ENCODE data around the gene LAX1. TPM values are rescaled to one million over a fixed set of nuclear protein-coding genes. Genes with fewer than 3 reads are reported as not detected.

LAX1 gene, protein sequence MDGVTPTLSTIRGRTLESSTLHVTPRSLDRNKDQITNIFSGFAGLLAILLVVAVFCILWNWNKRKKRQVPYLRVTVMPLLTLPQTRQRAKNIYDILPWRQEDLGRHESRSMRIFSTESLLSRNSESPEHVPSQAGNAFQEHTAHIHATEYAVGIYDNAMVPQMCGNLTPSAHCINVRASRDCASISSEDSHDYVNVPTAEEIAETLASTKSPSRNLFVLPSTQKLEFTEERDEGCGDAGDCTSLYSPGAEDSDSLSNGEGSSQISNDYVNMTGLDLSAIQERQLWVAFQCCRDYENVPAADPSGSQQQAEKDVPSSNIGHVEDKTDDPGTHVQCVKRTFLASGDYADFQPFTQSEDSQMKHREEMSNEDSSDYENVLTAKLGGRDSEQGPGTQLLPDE
- polyA plus RNA-seq (2012; ENCODE audit: insufficient read length, low read depth): not detected

DNA sequence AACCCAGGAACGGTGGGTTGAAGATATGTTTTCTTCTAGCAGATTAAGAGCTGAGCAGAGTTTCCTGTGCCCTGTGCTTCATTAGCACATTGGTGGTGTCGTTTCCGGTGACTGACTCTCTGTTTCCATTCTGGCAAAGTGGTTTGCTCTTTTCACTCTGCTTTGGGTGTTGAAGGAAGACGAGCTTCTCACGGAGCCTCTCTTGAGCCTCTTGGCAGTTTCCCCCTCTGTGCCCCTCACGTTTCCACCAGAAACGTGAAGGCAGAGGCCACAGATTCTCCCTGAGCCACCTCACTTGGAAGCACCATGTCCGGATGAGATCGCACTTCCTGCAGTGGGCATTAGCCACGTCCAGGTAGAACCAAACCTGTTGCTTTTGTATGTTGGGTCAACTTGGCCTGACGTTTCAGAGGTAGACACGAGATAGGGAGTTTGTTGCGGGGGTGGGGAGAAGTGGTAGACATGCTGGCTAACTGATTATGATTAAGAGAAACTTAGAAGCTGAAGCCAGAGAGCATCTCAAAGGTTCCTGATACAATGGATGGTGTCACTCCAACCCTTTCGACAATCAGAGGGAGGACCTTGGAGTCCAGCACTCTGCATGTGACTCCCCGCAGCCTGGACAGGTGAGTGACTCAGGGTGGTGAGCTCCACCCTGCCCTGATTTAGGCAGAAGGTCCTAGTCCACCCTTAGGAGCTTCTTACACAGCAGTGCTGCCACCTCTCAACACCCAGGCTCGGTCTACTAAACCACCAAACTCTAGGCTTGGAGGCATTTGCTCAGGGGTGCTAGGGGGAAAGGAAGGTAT, at the start of gene LAX1:
Gene LAX1 (plus strand): TSS at position 155 of the 809 bp plus-strand sequence. CDS start 383 bp downstream, at position 538.
- TF ChIP-seq SIN3A (IDR thresholded peaks at IDR 0.05; ENCODE audit: borderline replicate concordance, insufficient read depth, low read length) (no peak), POLR2AphosphoS5 (IDR thresholded peaks at IDR 0.05; ENCODE audit: low read depth, low read length) (no peak)
- TF ChIP-seq, protein P1, sequence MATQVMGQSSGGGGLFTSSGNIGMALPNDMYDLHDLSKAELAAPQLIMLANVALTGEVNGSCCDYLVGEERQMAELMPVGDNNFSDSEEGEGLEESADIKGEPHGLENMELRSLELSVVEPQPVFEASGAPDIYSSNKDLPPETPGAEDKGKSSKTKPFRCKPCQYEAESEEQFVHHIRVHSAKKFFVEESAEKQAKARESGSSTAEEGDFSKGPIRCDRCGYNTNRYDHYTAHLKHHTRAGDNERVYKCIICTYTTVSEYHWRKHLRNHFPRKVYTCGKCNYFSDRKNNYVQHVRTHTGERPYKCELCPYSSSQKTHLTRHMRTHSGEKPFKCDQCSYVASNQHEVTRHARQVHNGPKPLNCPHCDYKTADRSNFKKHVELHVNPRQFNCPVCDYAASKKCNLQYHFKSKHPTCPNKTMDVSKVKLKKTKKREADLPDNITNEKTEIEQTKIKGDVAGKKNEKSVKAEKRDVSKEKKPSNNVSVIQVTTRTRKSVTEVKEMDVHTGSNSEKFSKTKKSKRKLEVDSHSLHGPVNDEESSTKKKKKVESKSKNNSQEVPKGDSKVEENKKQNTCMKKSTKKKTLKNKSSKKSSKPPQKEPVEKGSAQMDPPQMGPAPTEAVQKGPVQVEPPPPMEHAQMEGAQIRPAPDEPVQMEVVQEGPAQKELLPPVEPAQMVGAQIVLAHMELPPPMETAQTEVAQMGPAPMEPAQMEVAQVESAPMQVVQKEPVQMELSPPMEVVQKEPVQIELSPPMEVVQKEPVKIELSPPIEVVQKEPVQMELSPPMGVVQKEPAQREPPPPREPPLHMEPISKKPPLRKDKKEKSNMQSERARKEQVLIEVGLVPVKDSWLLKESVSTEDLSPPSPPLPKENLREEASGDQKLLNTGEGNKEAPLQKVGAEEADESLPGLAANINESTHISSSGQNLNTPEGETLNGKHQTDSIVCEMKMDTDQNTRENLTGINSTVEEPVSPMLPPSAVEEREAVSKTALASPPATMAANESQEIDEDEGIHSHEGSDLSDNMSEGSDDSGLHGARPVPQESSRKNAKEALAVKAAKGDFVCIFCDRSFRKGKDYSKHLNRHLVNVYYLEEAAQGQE (IDR thresholded peaks at IDR 0.05; ENCODE audit: insufficient read depth in 1 of 2, low read depth in 2 of 2, low read length in 2 of 2): no peak

DNA sequence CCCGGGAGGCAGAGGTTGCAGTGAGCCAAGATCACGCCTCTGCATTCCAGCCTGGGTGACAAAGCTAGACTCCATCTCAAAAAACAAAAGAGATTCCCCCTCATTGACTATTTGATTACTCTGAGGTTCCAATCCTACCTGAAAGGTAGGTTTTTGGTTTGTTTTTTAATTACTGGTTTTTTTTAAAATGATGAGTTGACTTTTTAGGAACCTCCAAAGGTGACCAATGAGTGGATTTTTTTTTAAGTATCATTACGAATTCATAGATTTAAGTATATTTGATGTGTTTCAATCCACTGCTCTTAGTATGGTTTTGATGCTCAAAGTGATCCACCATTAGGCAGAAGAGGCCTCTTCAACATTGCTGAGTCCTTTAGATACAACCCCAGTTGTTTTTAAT, 47.9 kb upstream of the LAX1 start:
- no peak for TF ChIP-seq FOXP2 (optimal IDR thresholded peaks at IDR 0.05; ENCODE audit: borderline replicate concordance, extremely low read depth, extremely low read length, insufficient read depth)

DNA sequence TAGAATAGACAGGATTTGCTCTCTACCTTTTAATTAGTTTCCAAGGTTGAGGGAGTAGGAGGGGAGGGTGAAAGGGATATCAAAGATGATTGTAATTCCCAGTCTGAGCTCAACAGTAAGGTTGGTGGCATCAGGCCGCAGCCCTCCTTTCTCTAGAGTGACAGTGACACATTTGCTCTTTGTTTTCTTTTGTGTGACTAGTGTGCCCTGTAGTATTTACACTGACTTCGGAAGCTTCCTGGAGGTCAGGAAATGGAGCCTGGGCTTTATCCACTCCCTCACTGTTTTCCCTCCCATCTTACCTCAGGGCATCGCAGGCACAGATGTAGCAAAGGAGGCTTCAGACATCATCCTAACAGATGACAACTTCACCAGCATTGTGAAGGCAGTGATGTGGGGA, 44.7 kb upstream of the LAX1 start:
- TF ChIP-seq SIN3A (IDR thresholded peaks at IDR 0.05; ENCODE audit: borderline replicate concordance, insufficient read depth, low read length) (no peak), POLR2AphosphoS5 (IDR thresholded peaks at IDR 0.05; ENCODE audit: low read depth, low read length) (no peak), TAF1 (IDR thresholded peaks at IDR 0.05; ENCODE audit: borderline replicate concordance, insufficient read depth, low read length) (no peak), FOXP2 (optimal IDR thresholded peaks at IDR 0.05; ENCODE audit: borderline replicate concordance, extremely low read depth, extremely low read length, insufficient read depth) (no peak)
- TF ChIP-seq, protein P1 (IDR thresholded peaks at IDR 0.05; ENCODE audit: insufficient read depth in 1 of 2, low read depth in 2 of 2, low read length in 2 of 2): no peak

DNA sequence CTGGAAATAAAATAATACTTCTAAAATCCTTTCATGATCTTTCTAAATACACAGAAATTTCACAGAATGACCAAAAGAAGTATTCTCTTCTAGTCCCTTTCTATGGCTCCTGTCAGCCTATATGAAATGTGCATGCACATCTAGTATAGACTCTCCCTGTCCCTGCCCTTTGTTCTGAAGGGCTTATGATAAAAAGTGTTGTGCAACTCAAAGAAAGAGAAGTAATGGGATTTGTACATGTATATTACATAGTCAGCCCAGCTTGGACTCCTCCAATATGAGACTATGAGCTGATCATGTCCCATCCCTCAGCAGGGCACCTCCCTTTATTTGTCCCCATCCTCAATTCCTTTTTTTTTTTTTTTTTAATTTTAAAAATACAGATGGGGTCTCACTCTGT, 42.1 kb upstream of the LAX1 start:
- TF ChIP-seq, protein P1 (IDR thresholded peaks at IDR 0.05; ENCODE audit: insufficient read depth in 1 of 2, low read depth in 2 of 2, low read length in 2 of 2): no peak
- TF ChIP-seq FOXP2 (optimal IDR thresholded peaks at IDR 0.05; ENCODE audit: borderline replicate concordance, extremely low read depth, extremely low read length, insufficient read depth): no peak
- no peak for TF ChIP-seq TAF1 (IDR thresholded peaks at IDR 0.05; ENCODE audit: borderline replicate concordance, insufficient read depth, low read length)
- TF ChIP-seq POLR2AphosphoS5 (IDR thresholded peaks at IDR 0.05; ENCODE audit: low read depth, low read length): no peak

DNA sequence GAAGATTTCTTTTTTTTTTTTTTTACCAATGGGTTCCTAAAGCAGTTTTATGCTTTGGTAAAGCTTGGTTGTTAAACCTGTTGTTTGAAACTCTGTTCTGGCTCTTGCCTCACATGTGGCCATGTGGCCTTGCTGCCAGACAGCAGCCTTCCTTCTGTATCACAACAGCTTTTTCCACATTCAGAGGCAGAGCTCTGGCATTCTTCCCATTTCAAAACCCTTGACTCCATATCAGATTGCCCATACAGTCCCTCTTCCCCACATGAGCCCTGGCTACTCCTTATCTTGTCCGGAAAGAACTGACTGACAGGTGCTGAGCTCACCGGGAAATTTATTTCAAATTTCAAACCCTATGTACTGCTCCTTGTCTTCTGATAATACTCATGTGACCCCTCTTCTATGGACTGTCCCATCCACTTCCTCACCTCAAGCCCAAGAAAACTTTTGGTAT, 38.5 kb upstream of the LAX1 start:
- TF ChIP-seq, protein P1 (IDR thresholded peaks at IDR 0.05; ENCODE audit: insufficient read depth in 1 of 2, low read depth in 2 of 2, low read length in 2 of 2): no peak
- TF ChIP-seq TAF1 (IDR thresholded peaks at IDR 0.05; ENCODE audit: borderline replicate concordance, insufficient read depth, low read length) (no peak), SIN3A (IDR thresholded peaks at IDR 0.05; ENCODE audit: borderline replicate concordance, insufficient read depth, low read length) (no peak), FOXP2 (optimal IDR thresholded peaks at IDR 0.05; ENCODE audit: borderline replicate concordance, extremely low read depth, extremely low read length, insufficient read depth) (no peak), POLR2AphosphoS5 (IDR thresholded peaks at IDR 0.05; ENCODE audit: low read depth, low read length) (no peak)
